8988T (cell line): ENCODE results near the gene DOCK6.
A peak's percentile ranks its signal among the peaks of the same experiment; 100 is the strongest.

Experiments
- DNase-seq: peaks from one replicate; pipeline ENCODE4 v3.0.0; 2011

The DOCK6 gene

GRCh38 chr19:11221082-11221598 lies 41.2 kb downstream of the DOCK6 start:
- DNase-seq, result no peak

GRCh38 chr19:11214387-11214786 lies 47.9 kb downstream of the DOCK6 start:
- DNase-seq, result no peak

GRCh38 chr19:11210656-11210928 lies 51.7 kb downstream of the DOCK6 start:
- DNase-seq, result no peak

GRCh38 chr19:11209839-11210655 lies 52.3 kb downstream of the DOCK6 start:
- DNase-seq, result no peak

- no peak for DNase-seq
Observed at GRCh38 chr19:11208561-11209471, 53.5 kb downstream of the DOCK6 start.

GRCh38 chr19:11205939-11206570 lies 56.3 kb downstream of the DOCK6 start:
- DNase-seq, result no peak

- no peak for DNase-seq
Observed at GRCh38 chr19:11204943-11205349, 57.4 kb downstream of the DOCK6 start.

- no peak for DNase-seq
Observed at GRCh38 chr19:11204076-11204602, 58.2 kb downstream of the DOCK6 start.

- DNase-seq, result peak; percentile 90
Observed at GRCh38 chr19:11203194-11204075, 58.9 kb downstream of the DOCK6 start.

GRCh38 chr19:11202488-11203193 lies 59.7 kb downstream of the DOCK6 start:
- no peak for DNase-seq

- no peak for DNase-seq
Observed at GRCh38 chr19:11201791-11202190, 60.5 kb downstream of the DOCK6 start.

- DNase-seq, result no peak
Observed at GRCh38 chr19:11200931-11201330, 61.4 kb downstream of the DOCK6 start.

- no peak for DNase-seq
Observed at GRCh38 chr19:11200015-11200574, 62.2 kb downstream of the DOCK6 start.

GRCh38 chr19:11199517-11199916 lies 62.8 kb downstream of the DOCK6 start:
- no peak for DNase-seq

- no peak for DNase-seq
Observed at GRCh38 chr19:11198769-11199424, 63.4 kb downstream of the DOCK6 start.

- DNase-seq, result no peak
Observed at GRCh38 chr19:11198175-11198534, 64.2 kb downstream of the DOCK6 start.

GRCh38 chr19:11197291-11198174 lies 64.8 kb downstream of the DOCK6 start, which contains the start of gene KANK2:
KANK2 (minus strand) TSS chr19:11197545; CDS start chr19:11194511, 3,034 bp downstream.
- DNase-seq, result peak; percentile 94

- DNase-seq, result peak; percentile 63
Observed at GRCh38 chr19:11196406-11197287, 65.7 kb downstream of the DOCK6 start.
